Gastrocnemius medialis (tissue), 4 donors: ENCODE measurements around the gene SYTL5.

ENCODE experiments used
- CTCF ChIP-seq, 5 experiments: fragments of 450-650 bp in 3 of 5; fragments of 200-600 bp in 2 of 5; sonication (generic) in 2 of 5; IDR thresholded peaks in 4 of 5; conservative IDR thresholded peaks in 1 of 5; 1 replicate in 4 of 5; 2 replicates in 1 of 5; pipeline ENCODE4 v1.5.1; 2016 to 2019; ENCODE audit warnings: antibody characterized with exemption in 5 of 5, mild to moderate bottlenecking in 3 of 5, moderate library complexity in 3 of 5
- POLR2A ChIP-seq, 2 donors: fragments of 450-650 bp; IDR thresholded peaks; one replicate each; pipeline ENCODE4 v1.6.1; 2017; ENCODE audit warnings: antibody characterized with exemption in 2 of 2, mild to moderate bottlenecking in 2 of 2, moderate library complexity in 2 of 2

DNA sequence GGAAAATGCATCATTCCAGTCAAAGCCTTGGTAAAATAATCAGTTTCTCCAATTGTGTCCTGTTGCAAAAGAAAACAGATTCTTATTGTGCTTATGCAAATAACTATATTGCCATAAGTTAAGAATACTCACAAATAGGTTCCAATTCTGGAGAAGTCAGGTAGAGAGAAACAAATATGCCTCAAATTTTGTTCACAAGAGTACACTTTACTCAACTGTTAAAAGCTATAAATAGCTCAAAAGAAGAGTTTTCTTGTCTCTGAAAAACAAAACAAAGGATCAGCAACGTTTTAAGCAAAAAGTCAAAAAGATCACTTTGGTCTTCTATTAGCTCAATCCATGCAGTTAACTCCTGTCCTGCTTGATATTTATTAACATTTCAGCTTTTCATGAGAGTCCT lies 21.9 kb downstream of the SYTL5 start:
- TF ChIP-seq CTCF (IDR thresholded peaks at IDR 0.05 in 4 of 5, conservative IDR thresholded peaks at IDR 0.05 in 1 of 5) (no peak), POLR2A (IDR thresholded peaks at IDR 0.05) (no peak)
